Right atrium auricular region (tissue), 2 donors: ENCODE data around the gene SYP. TPM values are rescaled to one million over a fixed set of nuclear protein-coding genes. Genes with fewer than 3 reads are reported as not detected.

Experiments
- DNase-seq: peaks from one replicate; pipeline ENCODE4 v3.0.0-alpha.2; 2019; ENCODE audit warnings: low spot score
- H3K27ac ChIP-seq, 2 donors: fragments of 200-600 bp; sonication (generic); 1 replicate in 1 of 2; 2 replicates in 1 of 2; pipeline ENCODE4 v1.5.1; 2016 to 2019
- H3K27me3 ChIP-seq, 2 donors: fragments of 200-600 bp; sonication (generic); one replicate each; pipeline versions ENCODE4 v1.5.1 to v1.6.0; 2017 to 2019
- H3K36me3 ChIP-seq: fragments of 200-600 bp; sonication (generic); one replicate; pipeline ENCODE4 v1.5.1; 2016
- H3K4me1 ChIP-seq, 2 donors: fragments of 200-600 bp; sonication (generic); one replicate each; pipeline versions ENCODE4 v1.5.1 to v1.6.0; 2017 to 2019
- H3K4me3 ChIP-seq, 2 donors: fragments of 200-600 bp; sonication (generic); 1 replicate in 1 of 2; 2 replicates in 1 of 2; pipeline ENCODE4 v1.5.1; 2017 to 2019; ENCODE audit warnings: mild to moderate bottlenecking in 1 of 2, moderate library complexity in 1 of 2
- H3K9me3 ChIP-seq, 2 donors: fragments of 200-600 bp; sonication (generic); one replicate each; pipeline ENCODE4 v1.5.1; 2019
- total RNA-seq, 2 donors: library from RNA; depleted of rRNA; stranded (reverse); fragments of >200 nt; gene quantifications; one replicate each; pipeline ENCODE4 v1.1.0, GENCODE V29; 2016
- TF ChIP-seq, protein P1 (sequence below), 2 donors: fragments of 200-600 bp; sonication (generic); IDR thresholded peaks; one replicate each; pipeline ENCODE4 v1.5.1; 2019; ENCODE audit warnings: antibody characterized with exemption in 2 of 2

Gene SYP
- 1 to 10 TPM; 2.8 to 3.5 TPM for total RNA-seq

GRCh38 chrX:49199906-49200771, at the start of gene SYP:
SYP (minus strand) TSS chrX:49200193; CDS start chrX:49200186, 7 bp downstream.
- DNase-seq: peak; percentile 88
- Histone ChIP-seq H3K4me3 (peak within 1 kb of the TSS; percentile 24 to 42), H3K27me3 (no peaks in the 10 kb centered on the region), H3K4me1 (no peaks in the 10 kb centered on the region), H3K36me3 (no peaks in the 10 kb centered on the region), H3K9me3 (no peaks in the 10 kb centered on the region), H3K27ac (peak within 1 kb of the TSS; percentile 65 to 74)
- TF ChIP-seq, protein P1, sequence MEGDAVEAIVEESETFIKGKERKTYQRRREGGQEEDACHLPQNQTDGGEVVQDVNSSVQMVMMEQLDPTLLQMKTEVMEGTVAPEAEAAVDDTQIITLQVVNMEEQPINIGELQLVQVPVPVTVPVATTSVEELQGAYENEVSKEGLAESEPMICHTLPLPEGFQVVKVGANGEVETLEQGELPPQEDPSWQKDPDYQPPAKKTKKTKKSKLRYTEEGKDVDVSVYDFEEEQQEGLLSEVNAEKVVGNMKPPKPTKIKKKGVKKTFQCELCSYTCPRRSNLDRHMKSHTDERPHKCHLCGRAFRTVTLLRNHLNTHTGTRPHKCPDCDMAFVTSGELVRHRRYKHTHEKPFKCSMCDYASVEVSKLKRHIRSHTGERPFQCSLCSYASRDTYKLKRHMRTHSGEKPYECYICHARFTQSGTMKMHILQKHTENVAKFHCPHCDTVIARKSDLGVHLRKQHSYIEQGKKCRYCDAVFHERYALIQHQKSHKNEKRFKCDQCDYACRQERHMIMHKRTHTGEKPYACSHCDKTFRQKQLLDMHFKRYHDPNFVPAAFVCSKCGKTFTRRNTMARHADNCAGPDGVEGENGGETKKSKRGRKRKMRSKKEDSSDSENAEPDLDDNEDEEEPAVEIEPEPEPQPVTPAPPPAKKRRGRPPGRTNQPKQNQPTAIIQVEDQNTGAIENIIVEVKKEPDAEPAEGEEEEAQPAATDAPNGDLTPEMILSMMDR (IDR thresholded peaks at IDR 0.05): peak in 1 of 2 donors; percentile 35

GRCh38 chrX:49249616-49250015, 49.6 kb upstream of the SYP start:
- no peak overlapping the region for H3K27ac ChIP-seq
- TF ChIP-seq, protein P1 (IDR thresholded peaks at IDR 0.05): no peak
- no peak for DNase-seq
- no peaks in the 10 kb centered on the region for H3K4me1 ChIP-seq
- H3K36me3 ChIP-seq: peaks cover 27% of the 10 kb centered on the region
- H3K9me3 ChIP-seq: no peaks in the 10 kb centered on the region
- no peaks in the 10 kb centered on the region for H3K27me3 ChIP-seq
- H3K4me3 ChIP-seq: no peak overlapping the region

DNA sequence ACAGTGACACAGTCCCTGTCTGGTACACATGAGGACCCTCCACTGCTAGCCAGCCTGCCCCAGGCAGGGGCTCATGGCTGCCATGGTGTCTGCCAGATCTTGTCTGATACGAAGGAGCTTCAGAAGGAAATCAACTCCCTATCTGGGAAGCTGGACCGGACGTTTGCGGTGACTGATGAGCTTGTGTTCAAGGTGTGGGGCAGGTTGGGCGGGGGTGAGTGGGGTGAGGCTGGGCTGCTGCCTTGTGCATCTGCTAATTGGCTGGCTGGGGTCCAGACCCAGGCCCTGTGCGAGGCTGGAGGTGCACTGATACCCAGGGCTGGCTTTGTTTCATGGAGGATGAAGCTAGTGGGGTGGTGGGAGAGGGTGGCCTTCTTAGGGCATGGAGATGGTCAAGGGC, 49.1 kb upstream of the SYP start:
- Histone ChIP-seq H3K9me3 (no peaks in the 10 kb centered on the region), H3K27me3 (no peaks in the 10 kb centered on the region), H3K4me3 (no peak overlapping the region), H3K27ac (no peak overlapping the region), H3K36me3 (peaks cover 27% of the 10 kb centered on the region), H3K4me1 (no peaks in the 10 kb centered on the region)
- TF ChIP-seq, protein P1 (IDR thresholded peaks at IDR 0.05): no peak
- DNase-seq: no peak

DNA sequence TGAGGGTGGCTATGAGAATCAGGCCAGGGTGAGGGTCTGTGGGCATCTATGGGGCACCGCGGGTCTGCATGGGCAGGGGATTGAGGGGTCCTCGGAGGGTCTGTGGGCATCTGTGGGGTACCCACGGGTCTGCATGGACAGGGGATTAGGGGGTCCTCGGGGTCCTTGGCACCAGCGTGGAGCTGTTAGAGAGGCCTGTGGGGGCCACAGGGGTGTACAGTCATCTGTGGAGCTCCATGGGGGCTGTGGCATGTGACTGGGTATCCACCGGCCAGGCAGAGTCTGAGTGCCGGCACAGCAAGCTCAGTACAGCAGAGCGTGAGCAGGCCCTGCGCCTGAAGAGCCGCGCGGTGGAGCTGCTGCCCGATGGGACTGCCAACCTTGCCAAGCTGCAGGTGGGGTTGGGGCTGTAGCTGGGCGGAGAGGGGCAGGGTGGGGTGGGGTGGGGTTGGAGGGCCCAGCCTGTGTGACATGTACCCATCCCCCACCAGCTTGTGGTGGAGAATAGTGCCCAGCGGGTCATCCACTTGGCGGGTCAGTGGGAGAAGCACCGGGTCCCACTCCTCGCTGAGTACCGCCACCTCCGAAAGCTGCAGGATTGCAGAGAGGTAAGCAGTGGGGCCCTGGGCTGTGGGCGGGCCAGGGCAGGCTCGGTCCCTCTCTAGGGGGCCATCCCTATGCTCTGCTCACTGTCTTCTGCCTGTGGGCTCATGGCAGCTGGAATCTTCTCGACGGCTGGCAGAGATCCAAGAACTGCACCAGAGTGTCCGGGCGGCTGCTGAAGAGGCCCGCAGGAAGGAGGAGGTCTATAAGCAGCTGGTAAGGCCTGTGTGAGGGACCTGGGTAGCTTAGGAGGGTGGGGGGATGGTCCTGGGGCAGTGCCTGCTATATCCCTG, 48.2 kb upstream of the SYP start:
- Histone ChIP-seq H3K27me3 (no peaks in the 10 kb centered on the region), H3K36me3 (peaks cover 34% of the 10 kb centered on the region), H3K4me1 (no peaks in the 10 kb centered on the region), H3K9me3 (no peaks in the 10 kb centered on the region), H3K27ac (no peak overlapping the region), H3K4me3 (no peak overlapping the region)
- DNase-seq: no peak
- TF ChIP-seq, protein P1 (IDR thresholded peaks at IDR 0.05): no peak

DNA sequence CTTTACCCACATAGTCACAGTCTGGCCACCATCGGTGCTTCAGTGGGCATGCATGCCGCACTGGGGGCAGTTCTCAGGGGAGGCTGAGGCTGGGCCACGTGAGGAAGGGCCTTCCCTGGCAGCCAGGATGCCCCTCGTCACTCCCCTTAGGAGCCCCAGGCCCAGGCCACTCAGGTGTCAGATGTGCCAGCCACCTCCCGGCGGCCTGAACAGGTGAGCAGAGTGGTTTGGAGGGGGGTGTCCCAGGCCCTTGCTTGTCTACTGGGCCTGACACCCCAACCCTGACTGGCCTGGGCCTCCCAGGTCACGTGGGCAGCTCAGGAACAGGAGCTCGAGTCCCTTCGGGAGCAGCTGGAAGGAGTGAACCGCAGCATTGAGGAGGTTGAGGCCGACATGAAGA, 47.4 kb upstream of the SYP start:
- Histone ChIP-seq H3K4me3 (no peak overlapping the region), H3K27ac (no peak overlapping the region), H3K27me3 (no peaks in the 10 kb centered on the region), H3K36me3 (peaks cover 34% of the 10 kb centered on the region), H3K4me1 (no peaks in the 10 kb centered on the region), H3K9me3 (no peaks in the 10 kb centered on the region)
- no peak for DNase-seq
- TF ChIP-seq, protein P1 (IDR thresholded peaks at IDR 0.05): no peak
